M059J (cell line): ENCODE data around the gene PPP4C. TPM values are rescaled to one million over a fixed set of nuclear protein-coding genes. Genes with fewer than 3 reads are reported as not detected.

ENCODE experiments used
- DNase-seq: peaks from one replicate; pipeline ENCODE4 v3.0.0-alpha.2; 2012; ENCODE audit warnings: low read depth
- total RNA-seq: library from RNA; depleted of rRNA; stranded (reverse); fragments of >200 nt; shearing (Covaris generic); gene quantifications from 2 replicates; pipeline ENCODE4 v1.2.3, GENCODE V29; 2014

PPP4C gene
- total RNA-seq, 1 experiment from 2014 or later, result 169 TPM

DNA sequence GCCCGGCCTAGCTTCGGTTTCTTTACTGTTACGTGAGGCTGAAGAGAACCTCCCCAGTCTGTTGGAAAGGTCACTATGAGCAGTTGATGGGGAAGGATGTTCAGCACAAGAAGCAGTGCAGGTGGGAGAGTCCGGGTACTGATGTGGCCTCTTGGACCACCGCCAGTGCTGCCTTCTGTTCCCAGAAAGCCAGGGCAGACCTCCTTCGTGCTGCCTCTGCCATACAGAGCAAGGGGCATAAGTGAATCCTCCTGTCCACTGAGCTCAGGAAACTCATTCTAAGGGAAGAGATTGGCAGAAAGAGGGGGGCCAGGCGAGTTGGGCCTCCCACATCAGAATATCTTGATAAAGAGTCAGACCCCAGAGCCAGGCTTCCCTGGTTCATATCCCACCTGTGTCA, 3.7 kb downstream of the PPP4C start:
- DNase-seq, result no peak

DNA sequence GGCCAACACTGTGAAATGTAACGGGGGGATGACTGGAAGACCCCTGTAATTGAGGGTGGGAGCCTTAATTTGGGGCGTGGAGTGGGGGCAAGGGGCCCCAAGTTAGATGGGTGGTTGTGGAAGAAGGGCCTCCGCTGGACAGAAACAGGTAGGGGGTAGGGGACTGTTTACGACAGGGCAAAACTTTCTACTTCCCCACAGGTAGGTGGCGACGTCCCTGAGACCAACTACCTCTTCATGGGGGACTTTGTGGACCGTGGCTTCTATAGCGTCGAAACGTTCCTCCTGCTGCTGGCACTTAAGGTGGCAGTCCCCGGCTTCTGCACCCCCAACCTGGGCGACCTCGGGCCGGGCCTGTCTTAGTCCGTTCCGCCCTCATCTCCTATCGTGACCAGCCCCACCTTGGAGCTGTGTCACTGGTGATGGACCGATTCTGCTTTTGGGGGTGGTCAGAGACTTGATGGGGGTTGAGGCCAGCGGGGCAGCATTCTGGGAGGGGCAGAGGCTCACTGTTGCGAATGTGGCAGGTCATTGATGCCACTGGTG, 6.8 kb downstream of the PPP4C start:
- no peak for DNase-seq

DNA sequence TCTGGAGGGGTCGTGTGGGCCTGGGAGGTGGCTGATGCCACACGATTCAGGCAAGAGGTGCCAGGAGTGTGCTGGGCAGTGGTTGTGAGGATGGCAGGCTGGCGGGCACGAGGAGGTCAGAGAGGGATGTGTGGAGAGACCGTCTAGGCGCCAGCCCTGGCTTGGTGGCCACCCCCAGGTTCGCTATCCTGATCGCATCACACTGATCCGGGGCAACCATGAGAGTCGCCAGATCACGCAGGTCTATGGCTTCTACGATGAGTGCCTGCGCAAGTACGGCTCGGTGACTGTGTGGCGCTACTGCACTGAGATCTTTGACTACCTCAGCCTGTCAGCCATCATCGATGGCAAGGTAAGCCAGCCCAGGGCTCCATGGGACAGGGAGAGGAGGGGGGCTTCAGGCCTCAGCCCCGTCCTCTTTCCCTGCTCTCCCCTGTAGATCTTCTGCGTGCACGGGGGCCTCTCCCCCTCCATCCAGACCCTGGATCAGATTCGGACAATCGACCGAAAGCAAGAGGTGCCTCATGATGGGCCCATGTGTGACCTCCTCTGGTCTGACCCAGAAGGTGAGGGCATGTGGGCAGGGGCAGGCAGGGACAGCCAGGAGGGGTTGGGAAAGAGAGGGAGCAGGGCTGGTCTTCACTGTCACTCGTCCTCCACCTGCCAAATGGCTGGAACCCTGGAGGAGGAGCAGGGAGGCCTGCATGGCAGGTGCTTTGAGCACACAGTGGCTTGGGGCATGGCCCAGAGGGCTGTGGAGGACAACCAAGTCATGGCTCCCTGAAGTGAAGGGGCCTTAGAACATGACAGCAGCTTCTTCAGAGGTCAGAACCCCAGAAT, 7.6 kb downstream of the PPP4C start:
- DNase-seq, result no peak

DNA sequence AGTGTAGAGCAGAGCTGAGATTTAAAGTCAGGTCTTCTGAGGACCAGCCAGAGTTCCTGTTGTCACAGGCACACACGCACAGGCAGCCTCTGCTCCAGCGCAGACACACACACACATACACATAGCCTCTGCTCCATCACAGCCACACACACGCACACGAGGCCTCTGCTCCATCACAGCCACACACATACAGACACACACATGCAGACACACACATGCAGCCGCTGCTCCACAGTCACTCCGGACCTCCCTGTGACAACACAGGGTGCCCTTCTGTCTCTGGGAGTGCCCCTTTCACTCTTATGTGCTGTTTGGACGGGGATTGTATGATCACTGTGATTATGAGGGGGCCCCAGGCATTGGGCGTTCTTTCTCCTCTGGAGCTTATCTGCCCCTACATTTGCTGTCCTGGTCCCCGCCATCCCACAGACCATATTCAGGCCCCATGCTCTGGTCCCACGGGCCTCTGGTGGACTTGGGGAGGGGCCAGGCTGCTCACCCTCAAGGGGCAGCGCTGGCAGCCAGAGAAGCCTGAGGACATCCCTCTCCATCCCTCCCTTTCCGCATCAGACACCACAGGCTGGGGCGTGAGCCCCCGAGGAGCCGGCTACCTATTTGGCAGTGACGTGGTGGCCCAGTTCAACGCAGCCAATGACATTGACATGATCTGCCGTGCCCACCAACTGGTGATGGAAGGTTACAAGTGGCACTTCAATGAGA, 8.5 kb downstream of the PPP4C start:
- no peak for DNase-seq

DNA sequence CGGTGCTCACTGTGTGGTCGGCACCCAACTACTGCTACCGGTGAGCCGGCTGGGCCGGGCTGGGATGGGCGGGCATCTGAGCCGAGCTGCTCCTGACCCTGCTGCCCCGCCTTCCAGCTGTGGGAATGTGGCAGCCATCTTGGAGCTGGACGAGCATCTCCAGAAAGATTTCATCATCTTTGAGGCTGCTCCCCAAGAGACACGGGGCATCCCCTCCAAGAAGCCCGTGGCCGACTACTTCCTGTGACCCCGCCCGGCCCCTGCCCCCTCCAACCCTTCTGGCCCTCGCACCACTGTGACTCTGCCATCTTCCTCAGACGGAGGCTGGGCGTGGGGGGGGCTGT, 9.0 kb downstream of the PPP4C start:
- DNase-seq, result no peak

DNA sequence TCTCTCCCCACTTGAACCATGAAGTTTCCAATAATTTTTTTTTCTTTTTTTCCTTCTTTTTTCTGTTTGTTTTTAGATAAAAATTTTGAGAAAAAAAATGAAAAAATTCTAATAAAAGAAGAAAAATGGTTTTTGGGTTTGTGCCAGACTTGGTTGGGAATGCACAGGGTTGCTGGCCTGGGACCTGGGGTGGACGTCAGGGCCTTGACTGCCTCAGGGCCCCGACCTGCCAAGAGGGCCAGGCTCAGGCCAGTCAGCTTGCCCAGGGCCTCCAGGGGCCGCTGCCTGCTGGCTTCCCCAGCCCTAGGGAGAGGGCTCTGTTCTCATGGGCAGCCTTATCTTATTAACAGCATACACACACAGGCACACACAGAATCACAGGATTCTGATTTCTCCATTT, 9.5 kb downstream of the PPP4C start:
- DNase-seq, result no peak

DNA sequence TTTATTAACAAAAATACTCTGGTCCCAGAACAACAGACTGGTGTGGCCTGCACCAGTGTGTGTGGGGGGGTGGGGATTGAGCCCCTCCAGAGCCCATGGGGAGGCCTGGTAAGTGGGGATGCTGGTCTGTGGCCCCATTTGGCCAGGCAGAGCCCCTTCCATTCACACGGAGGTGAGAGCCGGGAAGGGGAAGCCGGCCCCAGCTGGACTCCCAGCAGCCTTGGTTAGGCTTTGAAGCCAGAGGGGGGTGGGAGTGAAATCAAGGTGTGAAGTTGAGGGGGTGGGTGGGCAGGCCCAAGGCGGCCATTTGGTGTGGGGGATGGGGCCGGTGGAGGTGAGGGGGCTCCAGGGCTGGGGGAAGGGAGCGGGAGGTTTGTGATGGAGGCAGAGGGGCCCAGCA, 10.0 kb downstream of the PPP4C start:
- DNase-seq, result no peak

DNA sequence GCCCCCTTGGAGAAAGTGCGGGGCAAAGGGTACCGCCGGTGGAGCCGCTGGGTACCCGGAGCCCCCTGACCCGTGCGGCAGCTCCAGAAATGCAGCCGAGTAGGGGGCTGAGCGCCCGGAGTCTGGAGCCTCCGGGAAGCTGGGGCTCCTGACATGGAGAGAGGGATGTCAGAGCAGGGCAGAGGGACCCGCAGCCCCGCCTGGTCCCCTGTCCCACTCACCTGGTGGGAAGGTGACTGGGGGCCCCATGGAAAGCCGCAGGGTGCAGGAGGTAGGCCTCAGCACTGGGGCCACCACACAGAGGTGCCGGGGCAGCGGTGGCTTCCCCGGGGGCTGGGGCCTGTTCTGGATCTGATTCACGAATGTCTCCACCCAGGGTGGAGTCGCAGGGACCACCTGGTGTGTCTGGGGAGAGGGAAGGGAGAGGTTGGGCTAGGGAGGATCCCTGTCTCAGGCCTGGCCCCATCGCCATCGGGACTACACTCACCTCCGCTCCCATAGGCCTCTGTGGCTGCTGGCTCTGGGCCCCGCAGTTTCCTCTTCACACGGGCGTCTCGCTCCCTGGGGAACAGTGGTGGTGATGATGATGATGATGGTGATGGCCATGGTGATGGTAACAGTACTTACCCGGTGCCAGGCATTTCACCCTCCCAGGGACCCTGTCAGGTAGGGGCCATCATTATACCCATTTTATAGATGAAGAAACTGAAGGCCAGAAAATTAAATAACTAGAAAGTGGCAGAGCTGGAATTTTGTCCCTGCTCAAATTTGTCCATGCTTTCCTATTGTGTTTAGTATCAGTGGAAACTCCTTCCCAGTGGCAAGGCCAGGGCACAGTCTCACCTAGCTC, 10.7 kb downstream of the PPP4C start:
- DNase-seq, result no peak

DNA sequence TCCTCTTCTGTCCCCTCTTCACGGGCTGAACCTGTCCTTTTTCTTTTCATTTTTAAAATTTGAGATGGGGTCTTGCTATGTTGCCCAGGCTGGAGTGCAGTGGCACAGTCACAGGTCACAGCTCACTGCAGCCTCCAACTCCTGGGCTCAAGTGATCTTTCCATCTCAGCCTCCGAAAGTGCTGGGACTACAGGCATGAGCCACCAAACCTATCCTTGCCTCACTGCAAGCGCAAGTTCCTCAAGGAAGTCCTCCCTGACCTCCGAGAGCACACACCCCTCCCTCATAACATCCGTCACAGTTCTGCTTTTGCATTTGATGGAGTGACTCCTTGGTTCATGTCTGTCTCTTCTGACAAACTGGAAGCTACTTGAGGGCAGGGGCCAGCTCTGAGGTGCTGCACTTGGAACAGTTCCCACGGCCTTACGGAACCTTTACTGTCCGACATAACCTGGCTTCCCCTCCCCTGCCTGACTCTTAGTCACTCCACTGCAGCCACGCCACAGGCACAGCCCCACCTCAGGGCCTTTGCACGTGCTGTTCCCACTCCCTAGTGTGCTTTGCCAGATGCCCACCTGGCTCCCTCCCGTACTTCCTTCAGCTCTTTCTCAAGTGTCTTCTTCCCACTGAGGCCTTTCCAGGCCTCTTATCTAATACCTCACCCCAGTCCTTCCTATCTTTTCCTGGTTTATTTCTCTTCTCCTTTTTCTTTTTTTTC, 11.5 kb downstream of the PPP4C start:
- DNase-seq, result no peak

DNA sequence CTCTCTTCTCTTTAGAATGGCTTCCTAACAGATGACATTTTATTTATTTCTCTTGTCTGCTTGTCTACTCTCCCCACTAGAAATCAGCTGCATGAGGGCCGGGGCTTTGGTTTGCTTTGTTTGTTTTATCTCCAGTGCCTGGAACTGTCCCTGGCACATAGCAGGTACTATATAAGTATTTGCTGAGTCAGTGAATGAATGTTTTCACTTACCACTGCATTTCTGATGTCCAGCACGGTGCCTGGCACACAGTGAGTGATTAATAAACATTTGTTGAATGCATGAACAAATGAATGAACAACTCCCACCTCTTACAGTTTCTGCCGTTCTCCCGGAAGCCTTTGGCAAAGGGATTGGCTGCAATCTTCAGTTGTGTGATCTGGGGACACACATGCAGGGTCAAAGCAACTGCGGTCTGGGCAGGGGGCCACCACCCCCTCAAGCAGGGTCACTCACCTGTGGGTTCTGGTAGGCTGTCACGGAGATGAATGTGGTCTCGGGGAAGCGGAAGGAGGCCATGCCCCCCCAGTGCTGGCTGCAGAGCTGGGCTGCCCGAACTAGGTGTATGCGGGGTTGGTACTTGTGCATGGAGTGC, 12.5 kb downstream of the PPP4C start:
- DNase-seq, result no peak

DNA sequence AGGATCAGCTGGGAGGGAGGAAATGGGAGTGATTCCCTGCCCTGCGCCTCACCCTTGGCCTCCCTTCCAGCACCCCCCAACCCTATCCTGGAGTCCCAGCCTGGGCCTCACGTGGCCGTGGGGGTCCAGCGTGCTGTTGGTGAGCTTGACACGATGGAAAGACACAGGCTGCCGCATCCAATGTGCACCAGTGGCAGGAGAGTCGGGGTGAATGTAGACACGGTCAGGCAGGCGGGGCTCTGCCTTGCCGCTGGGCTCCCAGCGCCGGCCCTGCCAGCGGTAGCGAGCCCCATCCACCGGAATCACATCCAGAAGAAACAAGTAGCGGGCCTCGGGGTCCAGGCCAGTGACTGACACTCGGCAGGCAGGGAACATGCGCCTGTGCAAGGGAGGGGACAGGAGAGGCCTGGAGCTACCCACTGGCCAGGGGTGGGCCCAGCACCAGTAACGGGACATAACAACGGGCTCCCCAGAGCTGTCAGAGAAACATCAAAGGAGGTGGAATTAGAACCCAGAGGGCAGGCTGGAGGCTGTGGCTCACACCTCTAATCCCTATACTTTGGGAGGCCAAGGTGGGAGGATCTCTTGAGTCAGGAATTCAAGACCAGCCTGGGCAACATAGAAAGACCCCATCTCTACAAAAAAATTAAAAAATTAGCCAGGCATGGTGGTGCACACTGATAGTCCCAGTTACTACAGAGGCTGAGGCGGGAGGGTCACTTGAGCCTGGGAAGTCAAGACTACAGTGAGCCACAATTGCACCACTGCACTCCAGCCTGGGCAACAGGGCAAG, 13.2 kb downstream of the PPP4C start:
- DNase-seq, result no peak

DNA sequence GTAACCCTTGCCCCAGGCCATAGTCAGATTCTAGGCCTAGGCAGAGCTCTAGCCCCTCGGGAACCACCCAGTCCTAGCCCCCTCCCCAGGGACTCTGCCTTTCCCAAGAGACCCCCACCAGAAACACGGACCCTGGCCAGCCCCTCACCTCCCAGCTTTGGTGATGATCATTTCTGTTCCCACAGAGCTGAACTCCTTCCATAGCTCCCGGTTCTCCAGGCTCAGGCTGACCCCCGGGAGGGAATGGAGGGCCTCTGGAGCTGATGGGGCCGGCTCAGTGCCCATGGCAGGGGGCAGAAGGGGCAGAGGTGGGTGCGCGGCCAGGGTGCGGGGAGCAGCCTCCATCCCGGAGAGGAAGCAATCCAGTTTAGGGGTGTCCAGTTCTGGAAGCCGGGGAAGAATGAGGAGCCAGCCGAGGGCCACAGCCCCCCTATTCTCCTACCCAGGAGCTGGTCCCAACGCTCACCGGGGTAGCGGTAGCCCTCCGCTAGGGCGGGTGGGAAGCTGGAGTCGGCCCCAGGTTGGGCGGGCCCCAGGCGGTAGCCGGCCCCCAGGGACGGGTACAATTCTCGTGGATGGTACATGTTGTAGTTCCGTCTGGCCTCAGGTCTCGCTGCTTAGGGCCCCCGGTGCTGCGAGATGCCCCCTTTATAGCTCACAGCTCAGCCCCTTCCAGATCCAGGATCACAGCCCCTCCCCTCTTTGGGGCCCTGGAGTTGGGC, 15.0 kb downstream of the PPP4C start:
- no peak for DNase-seq

DNA sequence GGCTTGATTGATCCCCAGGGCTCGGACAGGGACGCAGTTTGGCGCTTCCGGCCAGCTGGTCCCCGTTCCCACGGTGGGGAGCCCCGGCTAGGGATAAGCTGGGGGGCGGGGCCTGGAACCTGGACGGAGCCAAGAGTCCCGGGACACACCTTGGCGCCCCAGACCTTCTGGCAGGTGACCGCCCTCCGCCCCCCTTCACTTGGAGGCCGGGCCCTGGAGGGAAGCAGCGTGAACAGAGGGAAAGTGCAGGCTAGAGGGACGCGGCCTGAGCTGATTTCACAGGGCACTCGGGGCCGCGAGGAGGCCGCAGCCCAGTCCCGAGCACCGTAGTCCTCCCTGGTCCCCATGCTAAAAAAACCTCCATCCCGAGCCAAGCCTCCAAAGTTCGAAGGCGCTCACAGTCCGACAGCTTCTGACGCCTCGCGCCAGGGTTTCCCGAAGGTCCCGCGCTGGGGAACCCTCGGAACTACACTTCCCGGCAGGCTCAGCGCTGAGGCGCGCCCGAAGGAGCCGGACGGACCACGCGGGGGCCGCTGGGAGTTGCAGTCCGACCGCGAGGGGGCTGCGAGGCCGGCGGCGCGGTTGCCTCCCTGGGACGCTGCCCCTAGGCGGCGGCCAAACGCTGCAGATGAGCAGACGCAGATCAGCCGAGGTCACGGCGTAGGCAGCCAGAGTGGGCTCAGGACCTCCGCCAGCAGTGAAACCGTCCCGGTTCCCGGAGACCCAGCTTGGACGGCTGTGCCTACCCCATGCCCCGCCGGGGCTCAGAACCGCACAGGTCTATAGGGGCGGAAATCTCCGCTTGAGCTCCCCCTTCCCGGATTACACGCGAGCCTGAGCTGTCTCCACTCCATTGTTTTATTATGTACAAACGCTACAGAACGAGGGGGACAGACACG, 15.9 kb downstream of the PPP4C start, which contains the start of gene TBX6:
TBX6 (minus strand) TSS at position 451 of the 899 bp plus-strand sequence. CDS start 731 bp downstream, outside the sequence.
- peak; percentile 86 for DNase-seq

DNA sequence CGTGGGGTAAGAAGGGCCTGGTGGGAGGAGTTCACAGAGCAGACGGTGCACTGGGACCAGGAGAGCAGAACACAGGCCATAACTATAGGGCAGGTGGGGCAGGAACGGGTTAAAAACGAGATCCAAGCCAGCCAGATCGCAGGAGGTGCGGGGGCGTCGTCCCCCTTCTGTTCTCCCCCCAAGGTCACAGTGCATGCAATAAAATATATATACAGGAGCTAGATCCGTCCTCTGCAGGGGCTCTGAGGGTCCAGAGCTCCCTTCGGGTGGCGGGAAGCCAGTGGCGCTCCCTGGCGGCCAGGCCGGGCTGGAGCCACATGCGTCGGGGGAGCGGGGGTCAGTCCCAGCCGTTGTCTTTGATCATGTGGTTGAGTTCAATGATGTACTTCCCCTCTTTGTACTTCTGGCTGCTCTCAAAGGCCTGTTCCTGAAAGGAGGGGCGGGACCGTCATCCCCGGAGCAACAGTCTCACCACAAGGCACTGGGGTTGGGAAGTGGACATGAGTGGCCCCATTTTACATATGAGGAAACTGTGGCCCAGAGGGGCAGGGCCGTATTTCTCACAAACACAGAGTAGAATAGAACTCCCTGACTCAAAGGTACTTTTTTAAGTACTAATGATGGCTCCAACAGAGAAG, 16.7 kb downstream of the PPP4C start:
- no peak for DNase-seq

DNA sequence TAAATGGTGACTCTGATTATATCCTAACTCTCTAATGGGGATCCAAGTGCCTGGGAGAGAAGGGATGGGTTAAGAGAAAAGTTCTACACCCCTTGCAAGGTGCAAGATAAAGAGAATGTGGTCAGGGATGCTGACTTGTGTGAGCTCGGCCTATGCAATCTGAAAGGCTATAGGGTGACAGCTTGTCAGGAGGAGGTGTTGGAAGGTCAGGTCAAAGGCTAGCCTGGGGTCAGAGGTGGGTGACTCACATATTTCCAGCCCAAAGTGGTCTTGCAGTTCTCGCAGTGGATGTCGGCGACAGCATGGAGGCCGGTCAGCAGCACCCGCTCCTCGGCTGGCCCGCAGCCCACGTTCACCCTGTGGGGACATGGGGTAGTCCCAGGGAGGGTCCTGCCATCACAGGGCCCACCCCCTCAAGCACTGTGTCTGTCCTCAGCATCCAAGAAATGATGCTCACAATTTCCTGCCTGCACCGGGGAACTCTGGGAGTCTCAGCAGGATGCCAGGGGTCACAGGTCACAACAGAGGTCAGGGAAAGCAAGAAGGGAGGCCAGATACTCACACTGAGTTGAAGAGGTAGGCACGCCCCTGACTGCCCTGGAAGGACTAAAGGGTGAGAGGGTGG, 18.9 kb downstream of the PPP4C start:
- DNase-seq, result no peak

DNA sequence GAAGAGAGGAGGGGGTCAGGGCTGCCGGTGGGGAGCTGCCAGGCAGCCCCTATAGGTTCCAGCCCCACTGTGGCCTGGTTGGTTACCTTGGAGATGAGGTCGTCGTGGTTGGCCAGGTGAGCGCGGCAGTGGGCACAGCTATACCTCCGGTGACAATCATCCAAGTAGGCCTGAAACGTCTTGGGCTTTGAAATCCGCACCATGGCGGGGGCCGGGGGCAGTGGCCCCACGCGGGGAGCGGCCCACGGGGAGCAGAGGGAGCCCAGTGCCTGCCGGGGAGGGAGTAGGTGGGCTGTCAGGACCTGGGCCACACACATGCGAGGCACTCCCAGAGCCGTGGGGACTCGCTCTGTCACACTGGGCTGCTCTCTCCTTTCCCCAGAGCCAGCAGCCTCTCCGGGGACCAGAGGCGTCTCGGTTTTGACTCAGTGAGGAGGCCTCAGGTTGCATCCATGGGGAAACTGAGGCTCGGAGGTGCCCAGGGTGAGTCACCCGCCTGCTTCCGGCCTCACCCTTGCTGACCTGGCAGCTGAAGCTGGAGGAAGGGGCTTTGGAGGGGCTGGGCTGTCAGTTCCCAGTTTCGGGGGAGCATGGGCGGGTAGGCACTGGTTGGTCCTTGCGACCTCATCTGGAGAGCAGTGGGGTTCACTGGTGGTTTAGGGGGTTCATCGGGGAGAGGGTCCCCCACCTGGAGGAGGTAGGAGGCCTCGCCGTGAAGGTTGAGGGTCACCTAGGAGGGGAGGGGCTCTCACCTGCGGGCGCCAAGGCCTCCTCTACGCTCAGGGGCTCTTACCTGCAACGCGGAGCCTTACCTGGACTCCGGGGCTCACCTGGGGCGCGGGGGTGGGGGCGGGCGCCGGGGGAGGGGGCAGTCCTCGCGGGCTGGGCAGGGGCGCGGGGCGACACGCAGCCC, 19.6 kb downstream of the PPP4C start:
- no peak for DNase-seq
